ELR (cell line): ENCODE data around the gene BCAS3.
"Not testable (repeated sequence)": the region's sequence is repeated elsewhere in the genome, so short reads cannot be mapped to it uniquely, and the experiment has no call there.

ENCODE experiments used
- DNase-seq: peaks from one replicate; pipeline ENCODE4 v3.0.0-alpha.2; 2015; ENCODE audit warnings: low read depth

Gene BCAS3

GRCh38 chr17:60677308-60678117 lies at the start of gene BCAS3:
Gene BCAS3, plus strand, starts transcription at chr17:60677851.
- peak; percentile 100 for DNase-seq

GRCh38 chr17:60628252-60628889 lies 49.3 kb upstream of the BCAS3 start:
- no peak for DNase-seq

GRCh38 chr17:60629120-60629519 lies 48.5 kb upstream of the BCAS3 start:
- no peak for DNase-seq

GRCh38 chr17:60630352-60630751 lies 47.3 kb upstream of the BCAS3 start:
- no peak for DNase-seq

- no peak for DNase-seq
Observed at GRCh38 chr17:60631119-60631518, 46.5 kb upstream of the BCAS3 start.

GRCh38 chr17:60637683-60638082 lies 40.0 kb upstream of the BCAS3 start:
- no peak for DNase-seq

GRCh38 chr17:60639019-60639330 lies 38.7 kb upstream of the BCAS3 start:
- no peak for DNase-seq

GRCh38 chr17:60640503-60640902 lies 37.1 kb upstream of the BCAS3 start:
- DNase-seq, result peak; percentile 58

GRCh38 chr17:60641126-60641525 lies 36.5 kb upstream of the BCAS3 start:
- peak; percentile 70 for DNase-seq

GRCh38 chr17:60641810-60642220 lies 35.8 kb upstream of the BCAS3 start:
- DNase-seq, result peak; percentile 90

- DNase-seq, result no peak
Observed at GRCh38 chr17:60645918-60646523, 31.6 kb upstream of the BCAS3 start.

GRCh38 chr17:60646701-60647100 lies 30.9 kb upstream of the BCAS3 start:
- DNase-seq, result no peak

GRCh38 chr17:60647705-60648104 lies 29.9 kb upstream of the BCAS3 start:
- DNase-seq, result no peak

GRCh38 chr17:60652454-60653247 lies 25.0 kb upstream of the BCAS3 start:
- no peak for DNase-seq

GRCh38 chr17:60653569-60653968 lies 24.1 kb upstream of the BCAS3 start:
- DNase-seq, result no peak

- no peak for DNase-seq
Observed at GRCh38 chr17:60656499-60656898, 21.2 kb upstream of the BCAS3 start.

- no peak for DNase-seq
Observed at GRCh38 chr17:60659156-60659555, 18.5 kb upstream of the BCAS3 start.

GRCh38 chr17:60661489-60661888 lies 16.2 kb upstream of the BCAS3 start:
- DNase-seq, result no peak

GRCh38 chr17:60664022-60664421 lies 13.6 kb upstream of the BCAS3 start:
- DNase-seq, result peak; percentile 28

GRCh38 chr17:60665602-60666001 lies 12.0 kb upstream of the BCAS3 start:
- DNase-seq, result no peak

- DNase-seq, result not testable (repeated sequence)
Observed at GRCh38 chr17:60668741-60669140, 8.9 kb upstream of the BCAS3 start.

- DNase-seq, result peak; percentile 36
Observed at GRCh38 chr17:60671482-60671881, 6.2 kb upstream of the BCAS3 start.
